Measurements from ENCODE around the gene CEP55. TPM values are rescaled to one million over a fixed set of nuclear protein-coding genes. Genes with fewer than 3 reads are reported as not detected.

Gene CEP55
- total RNA-seq, 1 experiment from 2014 or later, result 16.5 TPM

DNA sequence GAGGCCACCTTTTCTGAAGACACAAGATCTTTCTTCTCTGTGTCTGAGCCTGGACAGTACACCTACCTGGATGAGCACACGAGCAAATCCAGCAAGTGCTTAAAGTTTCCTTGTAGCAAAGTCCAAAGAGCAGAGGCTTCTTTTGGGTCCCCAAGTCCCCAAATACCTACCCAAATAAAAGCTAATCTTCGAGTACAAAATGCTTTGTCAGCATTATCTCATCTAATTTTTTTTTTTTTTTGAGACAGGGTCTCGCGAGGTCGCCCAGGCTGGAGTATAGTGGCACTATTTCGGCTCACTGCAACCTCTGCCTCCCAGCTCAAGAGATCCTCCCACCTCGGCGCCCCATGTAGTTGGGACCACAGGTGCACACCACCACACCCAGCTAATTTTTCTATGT, 38.9 kb upstream of the CEP55 start:
- Histone ChIP-seq H3K9ac (ENCODE audit: low read length) (no peak overlapping the region), H4K20me1 (ENCODE audit: insufficient read depth, low read depth, low read length) (no peaks in the 10 kb centered on the region), H3K4me2 (ENCODE audit: low read depth, low read length, poor library complexity, severe bottlenecking) (no peak overlapping the region)

DNA sequence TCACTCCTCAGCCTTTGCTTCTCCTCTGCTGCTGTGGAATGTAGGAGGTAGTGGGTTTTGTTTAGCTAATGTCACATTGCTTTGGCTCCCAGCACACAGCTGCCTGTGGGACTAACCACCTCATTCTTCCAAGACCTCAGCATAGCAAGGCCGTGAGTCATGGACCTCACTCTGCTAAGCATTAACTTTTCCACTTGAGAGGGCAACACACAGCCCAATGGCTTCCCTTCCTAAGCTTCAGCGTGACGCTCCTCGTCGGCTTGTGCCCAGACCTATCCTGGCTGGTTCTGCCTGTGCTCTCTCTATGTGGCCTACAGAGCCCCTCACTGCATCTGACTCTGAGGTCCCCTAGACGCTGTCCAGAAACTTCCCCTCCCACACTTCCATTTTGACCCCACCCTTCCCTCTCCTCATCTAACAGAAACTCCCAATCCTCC, 37.6 kb upstream of the CEP55 start:
- H3K9me3 ChIP-seq (ENCODE audit: low read length), result no peaks in the 10 kb centered on the region
- no peak overlapping the region for H3K9ac ChIP-seq (ENCODE audit: low read length)
- H3K36me3 ChIP-seq (ENCODE audit: insufficient read depth, low read length), result no peaks in the 10 kb centered on the region
- no peak overlapping the region for H3K27ac ChIP-seq (ENCODE audit: low read length)
- H4K20me1 ChIP-seq (ENCODE audit: insufficient read depth, low read depth, low read length), result no peaks in the 10 kb centered on the region
- H3K79me2 ChIP-seq (ENCODE audit: low read length), result no peaks in the 10 kb centered on the region
- H3K9me2 ChIP-seq (replicated peaks; ENCODE audit: insufficient read depth, low read length), result no peaks in the 10 kb centered on the region
- no peak overlapping the region for H2AFZ ChIP-seq (ENCODE audit: low read length)
- no peaks in the 10 kb centered on the region for H3K27me3 ChIP-seq (ENCODE audit: low read length)
- H3K4me1 ChIP-seq (ENCODE audit: low read length), result no peaks in the 10 kb centered on the region
- H3K4me3 ChIP-seq (ENCODE audit: low read length), result no peak overlapping the region
- no peak overlapping the region for H3K4me2 ChIP-seq (ENCODE audit: low read depth, low read length, poor library complexity, severe bottlenecking)
- DNase-seq, result no peak

More for the DNA sequence above, 38.9 kb upstream of the CEP55 start:
- H3K27me3 ChIP-seq (ENCODE audit: low read length), result no peaks in the 10 kb centered on the region
- no peak for DNase-seq
- H3K79me2 ChIP-seq (ENCODE audit: low read length), result no peaks in the 10 kb centered on the region
- H2AFZ ChIP-seq (ENCODE audit: low read length), result no peak overlapping the region
- no peaks in the 10 kb centered on the region for H3K36me3 ChIP-seq (ENCODE audit: insufficient read depth, low read length)
- no peaks in the 10 kb centered on the region for H3K4me1 ChIP-seq (ENCODE audit: low read length)
- H3K27ac ChIP-seq (ENCODE audit: low read length), result no peak overlapping the region
- no peaks in the 10 kb centered on the region for H3K9me3 ChIP-seq (ENCODE audit: low read length)
- no peak overlapping the region for H3K4me3 ChIP-seq (ENCODE audit: low read length)
- H3K9me2 ChIP-seq (replicated peaks; ENCODE audit: insufficient read depth, low read length), result no peaks in the 10 kb centered on the region

DNA sequence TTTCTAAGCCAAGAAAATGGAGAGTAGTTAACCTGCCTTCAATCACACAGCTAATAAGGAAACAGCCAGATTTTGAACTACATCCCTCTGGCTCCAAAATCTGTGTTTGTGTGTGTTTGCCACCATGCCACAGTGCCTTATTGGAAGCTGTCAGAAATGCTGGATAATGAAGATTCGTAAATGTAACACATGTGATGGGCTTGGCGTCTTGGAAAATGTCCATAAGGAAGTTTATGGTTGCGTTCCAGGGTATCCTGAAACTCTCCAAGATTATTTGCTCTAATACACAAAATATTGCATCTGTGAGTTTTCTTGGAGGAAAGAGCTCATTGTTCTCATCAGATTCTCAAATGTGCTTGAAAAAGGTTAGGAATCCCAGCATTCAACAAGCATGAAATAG, 36.9 kb upstream of the CEP55 start:
- Histone ChIP-seq H3K4me3 (ENCODE audit: low read length) (no peak overlapping the region), H3K27me3 (ENCODE audit: low read length) (no peaks in the 10 kb centered on the region), H3K36me3 (ENCODE audit: insufficient read depth, low read length) (no peaks in the 10 kb centered on the region), H3K4me1 (ENCODE audit: low read length) (no peaks in the 10 kb centered on the region), H3K27ac (ENCODE audit: low read length) (no peak overlapping the region), H3K9ac (ENCODE audit: low read length) (no peak overlapping the region), H3K4me2 (ENCODE audit: low read depth, low read length, poor library complexity, severe bottlenecking) (no peak overlapping the region), H4K20me1 (ENCODE audit: insufficient read depth, low read depth, low read length) (no peaks in the 10 kb centered on the region), H3K9me3 (ENCODE audit: low read length) (no peaks in the 10 kb centered on the region), H2AFZ (ENCODE audit: low read length) (no peak overlapping the region), H3K79me2 (ENCODE audit: low read length) (no peaks in the 10 kb centered on the region), H3K9me2 (replicated peaks; ENCODE audit: insufficient read depth, low read length) (no peaks in the 10 kb centered on the region)
- no peak for DNase-seq

DNA sequence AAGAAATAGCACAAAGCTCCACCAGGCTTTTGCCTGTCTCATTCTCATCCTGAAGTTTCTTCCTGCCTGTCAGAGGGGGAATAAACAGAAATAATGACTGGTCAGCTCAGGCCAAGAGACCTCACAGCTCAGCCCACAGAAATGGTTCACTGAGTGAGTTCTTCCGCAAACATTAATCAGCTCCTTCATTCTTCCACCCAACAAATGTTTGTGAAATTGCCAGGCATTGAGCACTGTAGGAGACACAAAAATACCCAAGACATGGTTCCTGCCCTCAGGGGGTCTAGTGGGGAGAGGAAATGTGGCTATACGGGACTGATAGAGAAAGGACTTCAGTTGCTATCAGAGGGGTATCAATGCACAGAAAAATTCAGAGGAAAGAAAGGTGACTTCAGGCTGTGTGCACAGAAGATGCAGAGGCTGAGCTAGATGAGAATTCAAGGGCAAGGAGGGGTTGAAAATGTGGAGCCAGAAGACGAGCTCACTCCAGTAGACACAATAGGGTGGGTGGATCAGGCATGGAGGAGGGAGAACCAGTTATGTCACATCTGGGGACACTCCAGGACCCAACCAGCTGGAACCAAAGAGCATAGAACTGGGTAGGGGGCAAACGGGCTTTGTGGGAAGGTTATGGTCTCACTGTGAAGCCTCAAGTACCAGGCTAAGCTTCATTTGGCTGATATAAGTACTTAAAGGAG, 35.2 kb upstream of the CEP55 start:
- Histone ChIP-seq H3K9me2 (replicated peaks; ENCODE audit: insufficient read depth, low read length) (no peaks in the 10 kb centered on the region), H4K20me1 (ENCODE audit: insufficient read depth, low read depth, low read length) (no peaks in the 10 kb centered on the region), H2AFZ (ENCODE audit: low read length) (no peak overlapping the region), H3K9ac (ENCODE audit: low read length) (no peak overlapping the region), H3K36me3 (ENCODE audit: insufficient read depth, low read length) (no peaks in the 10 kb centered on the region), H3K79me2 (ENCODE audit: low read length) (no peaks in the 10 kb centered on the region), H3K27ac (ENCODE audit: low read length) (no peak overlapping the region), H3K4me3 (ENCODE audit: low read length) (no peak overlapping the region), H3K27me3 (ENCODE audit: low read length) (no peaks in the 10 kb centered on the region), H3K4me2 (ENCODE audit: low read depth, low read length, poor library complexity, severe bottlenecking) (no peak overlapping the region), H3K9me3 (ENCODE audit: low read length) (no peaks in the 10 kb centered on the region), H3K4me1 (ENCODE audit: low read length) (no peaks in the 10 kb centered on the region)
- no peak for DNase-seq

- no peaks in the 10 kb centered on the region for H3K36me3 ChIP-seq (ENCODE audit: insufficient read depth, low read length)
- no peak overlapping the region for H3K27ac ChIP-seq (ENCODE audit: low read length)
- no peaks in the 10 kb centered on the region for H4K20me1 ChIP-seq (ENCODE audit: insufficient read depth, low read depth, low read length)
- no peaks in the 10 kb centered on the region for H3K9me2 ChIP-seq (replicated peaks; ENCODE audit: insufficient read depth, low read length)
- H3K79me2 ChIP-seq (ENCODE audit: low read length), result no peaks in the 10 kb centered on the region
- no peak overlapping the region for H3K4me3 ChIP-seq (ENCODE audit: low read length)
- H3K4me1 ChIP-seq (ENCODE audit: low read length), result no peaks in the 10 kb centered on the region
- no peak for DNase-seq
- no peak overlapping the region for H3K9ac ChIP-seq (ENCODE audit: low read length)
- H3K4me2 ChIP-seq (ENCODE audit: low read depth, low read length, poor library complexity, severe bottlenecking), result no peak overlapping the region
- no peak overlapping the region for H2AFZ ChIP-seq (ENCODE audit: low read length)
- H3K9me3 ChIP-seq (ENCODE audit: low read length), result no peaks in the 10 kb centered on the region
- no peaks in the 10 kb centered on the region for H3K27me3 ChIP-seq (ENCODE audit: low read length)
Observed at GRCh38 chr10:93461807-93462178, 34.6 kb upstream of the CEP55 start.

DNA sequence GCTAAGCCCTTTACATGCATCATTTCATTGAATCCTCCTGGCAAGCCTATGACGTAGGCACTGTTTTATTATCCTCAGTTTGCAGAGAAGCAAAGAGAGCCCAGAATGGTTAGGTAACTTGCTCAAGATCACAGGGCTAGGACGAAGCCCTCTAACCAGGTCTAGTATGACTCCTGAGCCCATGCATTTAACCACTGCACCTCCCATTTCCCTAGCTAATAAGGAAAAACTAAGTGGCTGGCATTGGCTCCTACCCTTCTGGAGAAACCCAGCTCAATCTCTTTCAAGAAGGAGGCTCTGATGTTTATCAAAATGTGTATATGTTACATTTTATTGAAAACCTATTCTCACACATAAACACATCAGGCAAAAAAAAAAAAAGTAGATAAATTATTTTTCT, 34.0 kb upstream of the CEP55 start:
- Histone ChIP-seq H3K9ac (ENCODE audit: low read length) (no peak overlapping the region), H3K79me2 (ENCODE audit: low read length) (no peaks in the 10 kb centered on the region), H2AFZ (ENCODE audit: low read length) (no peak overlapping the region), H3K27ac (ENCODE audit: low read length) (no peak overlapping the region), H3K4me2 (ENCODE audit: low read depth, low read length, poor library complexity, severe bottlenecking) (no peak overlapping the region), H3K9me2 (replicated peaks; ENCODE audit: insufficient read depth, low read length) (no peaks in the 10 kb centered on the region), H3K36me3 (ENCODE audit: insufficient read depth, low read length) (no peaks in the 10 kb centered on the region), H3K4me1 (ENCODE audit: low read length) (no peaks in the 10 kb centered on the region), H4K20me1 (ENCODE audit: insufficient read depth, low read depth, low read length) (no peaks in the 10 kb centered on the region), H3K4me3 (ENCODE audit: low read length) (no peak overlapping the region), H3K27me3 (ENCODE audit: low read length) (no peaks in the 10 kb centered on the region), H3K9me3 (ENCODE audit: low read length) (no peaks in the 10 kb centered on the region)
- DNase-seq, result no peak

DNA sequence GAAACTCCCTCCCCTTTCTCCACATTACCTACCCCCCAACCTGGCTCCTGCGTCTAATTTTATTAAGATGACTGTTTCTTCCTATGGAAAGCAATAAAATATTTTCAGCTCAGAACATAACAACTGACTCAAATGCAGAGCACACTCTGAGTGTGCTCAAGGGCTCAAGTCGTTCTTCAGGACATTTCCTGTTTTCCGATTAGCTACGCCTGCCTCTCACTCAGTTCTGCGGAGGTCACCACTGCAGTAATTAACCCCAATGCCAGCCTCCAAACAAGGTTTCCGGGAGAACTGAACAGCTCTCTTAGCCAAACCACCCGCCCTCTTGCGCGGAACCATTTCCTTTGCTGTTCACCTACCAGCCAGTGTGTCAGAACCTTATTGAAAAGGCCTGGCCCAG, 33.5 kb upstream of the CEP55 start:
- Histone ChIP-seq H3K4me3 (ENCODE audit: low read length) (no peak overlapping the region), H3K9ac (ENCODE audit: low read length) (no peak overlapping the region), H3K36me3 (ENCODE audit: insufficient read depth, low read length) (no peaks in the 10 kb centered on the region), H3K9me3 (ENCODE audit: low read length) (no peaks in the 10 kb centered on the region), H3K4me1 (ENCODE audit: low read length) (no peaks in the 10 kb centered on the region), H4K20me1 (ENCODE audit: insufficient read depth, low read depth, low read length) (no peaks in the 10 kb centered on the region), H3K4me2 (ENCODE audit: low read depth, low read length, poor library complexity, severe bottlenecking) (no peak overlapping the region), H3K27ac (ENCODE audit: low read length) (no peak overlapping the region), H3K27me3 (ENCODE audit: low read length) (no peaks in the 10 kb centered on the region), H2AFZ (ENCODE audit: low read length) (no peak overlapping the region), H3K79me2 (ENCODE audit: low read length) (no peaks in the 10 kb centered on the region), H3K9me2 (replicated peaks; ENCODE audit: insufficient read depth, low read length) (no peaks in the 10 kb centered on the region)
- DNase-seq, result no peak

- Histone ChIP-seq H3K4me1 (ENCODE audit: low read length) (no peaks in the 10 kb centered on the region), H3K4me2 (ENCODE audit: low read depth, low read length, poor library complexity, severe bottlenecking) (no peak overlapping the region), H3K9me3 (ENCODE audit: low read length) (no peaks in the 10 kb centered on the region), H3K79me2 (ENCODE audit: low read length) (no peaks in the 10 kb centered on the region), H3K27me3 (ENCODE audit: low read length) (no peaks in the 10 kb centered on the region), H2AFZ (ENCODE audit: low read length) (no peak overlapping the region), H4K20me1 (ENCODE audit: insufficient read depth, low read depth, low read length) (no peaks in the 10 kb centered on the region), H3K9ac (ENCODE audit: low read length) (no peak overlapping the region), H3K27ac (ENCODE audit: low read length) (no peak overlapping the region), H3K9me2 (replicated peaks; ENCODE audit: insufficient read depth, low read length) (no peaks in the 10 kb centered on the region), H3K4me3 (ENCODE audit: low read length) (no peak overlapping the region), H3K36me3 (ENCODE audit: insufficient read depth, low read length) (no peaks in the 10 kb centered on the region)
- no peak for DNase-seq
Observed at GRCh38 chr10:93463723-93464476, 32.5 kb upstream of the CEP55 start.

Data from Karpas-422 (cell line).